A549 (cell line): Measurements from ENCODE around the gene CCP110. TPM values are rescaled to one million over a fixed set of nuclear protein-coding genes. Genes with fewer than 3 reads are reported as not detected.

Experiments used
- ATAC-seq, 2 experiments: fragments of 200-7000 bp in 1 of 2; fragments of >200 bp in 1 of 2; cut with Nextera tagmentation in 1 of 2; cut with Tn5 transposase in 1 of 2; 3 replicates each; pipeline versions ENCODE4 v1.8.0 to v1.9.1; 2018 to 2020; ENCODE audit warnings: mild to moderate bottlenecking in 1 of 2, moderate library complexity in 1 of 2
- CTCF ChIA-PET: fragments of 300-600 bp; sonication (Branson Sonifier 250); formaldehyde crosslinking; extraction: SDS; loops from one replicate; lab custom pipeline; 2021; ENCODE audit warnings: antibody characterized with exemption, inconsistent platforms; lab: Yijun Ruan, JAX
- POLR2A ChIA-PET: fragments of 350-600 bp; formaldehyde crosslinking; extraction: SDS; loops from one replicate; lab custom pipeline; 2021; ENCODE audit warnings: antibody characterized with exemption, inconsistent platforms; lab: Yijun Ruan, JAX
- DNase-seq, 2 experiments: peaks; one replicate each; pipeline versions ENCODE4 v3.0.0 to v3.0.0-alpha.2; 2011 to 2016; ENCODE audit warnings: low read depth in 1 of 2, low spot score in 1 of 2
- FAIRE-seq: peaks from 2 replicates; lab custom pipeline; 2011; peaks lifted over from hg19 to GRCh38; lab: Jason Lieb, UNC
- H3K27ac ChIP-seq, 2 experiments: fragments of >200 bp; sonication (Bioruptor Twin); formaldehyde crosslinking; 3 replicates each; pipeline ENCODE4 v1.5.1; 2016 to 2017
- H3K4me1 ChIP-seq: fragments of >200 bp; sonication (Bioruptor Twin); formaldehyde crosslinking; 3 replicates; pipeline ENCODE4 v1.6.1; 2016
- H3K4me2 ChIP-seq: fragments of >200 bp; sonication (Bioruptor Twin); formaldehyde crosslinking; 3 replicates; pipeline ENCODE4 v1.6.1; 2016
- H3K4me3 ChIP-seq: fragments of >200 bp; sonication (Bioruptor Twin); formaldehyde crosslinking; 3 replicates; pipeline ENCODE4 v1.5.1; 2016
- H3K9me3 ChIP-seq: fragments of >200 bp; sonication (Bioruptor Twin); formaldehyde crosslinking; 3 replicates; pipeline ENCODE4 v1.6.1; 2016
- ATOH8 ChIP-seq: fragments of 250-450 bp; sonication (Bioruptor Pico); IDR thresholded peaks from 2 replicates; pipeline ENCODE4 v1.5.0; 2020; ENCODE audit warnings: low read depth, mild to moderate bottlenecking, moderate library complexity
- BCL3 ChIP-seq: fragments of >200 bp; sonication (Bioruptor Twin); formaldehyde crosslinking; IDR thresholded peaks from 3 replicates; pipeline ENCODE4 v1.6.1; 2016
- CHD2 ChIP-seq: fragments of 150-350 bp; IDR thresholded peaks from 2 replicates; pipeline ENCODE4 v1.6.1; 2014; ENCODE audit warnings: low read length; ENCODE audit not compliant: partially characterized antibody
- EHF ChIP-seq: fragments of 250-450 bp; sonication (Bioruptor Pico); IDR thresholded peaks from 2 replicates; pipeline ENCODE4 v1.5.0; 2020; ENCODE audit warnings: mild to moderate bottlenecking
- EP300 ChIP-seq, 2 experiments: fragments of >200 bp; sonication (Bioruptor Twin); formaldehyde crosslinking; IDR thresholded peaks; 2 replicates in 1 of 2; 3 replicates in 1 of 2; pipeline ENCODE4 v1.6.1; 2016 to 2017
- FOSL2 ChIP-seq, 2 experiments: fragments of 450-650 bp in 1 of 2; fragments of >200 bp in 1 of 2; sonication (Bioruptor Twin) in 1 of 2; formaldehyde crosslinking; IDR thresholded peaks; 2 replicates each; pipeline versions ENCODE4 v1.5.0 to v1.6.1; 2016 to 2020; ENCODE audit warnings: mild to moderate bottlenecking in 1 of 2, moderate library complexity in 1 of 2
- GATA3 ChIP-seq: IDR thresholded peaks from 2 replicates; pipeline ENCODE4 v1.6.1; 2012; ENCODE audit warnings: borderline replicate concordance
- HDAC2 ChIP-seq: fragments of 200-600 bp; sonication (generic); IDR thresholded peaks from 2 replicates; pipeline ENCODE4 v1.6.1; 2016
- HEYL ChIP-seq: fragments of 250-450 bp; sonication (Bioruptor Pico); IDR thresholded peaks from 2 replicates; pipeline ENCODE4 v1.8.0; 2021; ENCODE audit warnings: mild to moderate bottlenecking, moderate library complexity
- HOXA7 ChIP-seq: fragments of 250-450 bp; sonication (Bioruptor Pico); IDR thresholded peaks from 2 replicates; pipeline ENCODE4 v1.5.0; 2020; ENCODE audit warnings: mild to moderate bottlenecking, moderate library complexity
- HOXB13 ChIP-seq: fragments of 250-450 bp; sonication (Bioruptor Pico); IDR thresholded peaks from 2 replicates; pipeline ENCODE4 v1.5.0; 2020; ENCODE audit warnings: low read depth, mild to moderate bottlenecking, moderate library complexity
- JUN ChIP-seq, 2 experiments: fragments of >200 bp; sonication (Bioruptor Twin); formaldehyde crosslinking; IDR thresholded peaks; 2 replicates in 1 of 2; 3 replicates in 1 of 2; pipeline ENCODE4 v1.6.1; 2016 to 2017
- KDM1A ChIP-seq: fragments of 200-600 bp; sonication (generic); IDR thresholded peaks from 2 replicates; pipeline ENCODE4 v1.6.1; 2016; ENCODE audit warnings: low read depth, mild to moderate bottlenecking
- MAZ ChIP-seq: fragments of 150-350 bp; IDR thresholded peaks from 2 replicates; pipeline ENCODE4 v1.6.1; 2014; ENCODE audit warnings: antibody characterized with exemption, low read depth, low read length, borderline replicate concordance
- NPAS2 ChIP-seq: fragments of 250-450 bp; sonication (Bioruptor Pico); IDR thresholded peaks from 2 replicates; pipeline ENCODE4 v1.8.0; 2022; ENCODE audit warnings: mild to moderate bottlenecking, moderate library complexity, borderline replicate concordance
- PBX3 ChIP-seq: IDR thresholded peaks from 2 replicates; pipeline ENCODE4 v1.6.1; 2012
- RAD21 ChIP-seq, 2 experiments: fragments of >200 bp in 1 of 2; sonication (Bioruptor Twin) in 1 of 2; formaldehyde crosslinking in 1 of 2; IDR thresholded peaks in 1 of 2; conservative IDR thresholded peaks in 1 of 2; 2 replicates in 1 of 2; 3 replicates in 1 of 2; pipeline ENCODE4 v1.6.1; 2012 to 2018; ENCODE audit warnings: inconsistent platforms in 1 of 2
- REST ChIP-seq: fragments of 200-600 bp; sonication (generic); IDR thresholded peaks from 2 replicates; pipeline ENCODE4 v1.6.1; 2016; ENCODE audit warnings: antibody characterized with exemption, mild to moderate bottlenecking, moderate library complexity
- RFX5 ChIP-seq: fragments of 450-650 bp; IDR thresholded peaks from 2 replicates; pipeline ENCODE4 v1.7.1; 2014; ENCODE audit warnings: antibody characterized with exemption, mild to moderate bottlenecking, moderate library complexity
- TFCP2L1 ChIP-seq: fragments of 250-450 bp; sonication (Bioruptor Pico); IDR thresholded peaks from 2 replicates; pipeline ENCODE4 v1.5.0; 2021; ENCODE audit warnings: mild to moderate bottlenecking
- USF2 ChIP-seq: fragments of 450-650 bp; IDR thresholded peaks from 2 replicates; pipeline ENCODE4 v1.6.1; 2014; ENCODE audit warnings: antibody characterized with exemption
- ZC3H11A ChIP-seq: fragments of 450-650 bp; IDR thresholded peaks from 2 replicates; pipeline ENCODE4 v1.6.1; 2014; ENCODE audit warnings: antibody characterized with exemption, mild to moderate bottlenecking
- WGBS: methylation state at CpG from one replicate; pipeline ENCODE4 v1.1.6; 2017; ENCODE audit errors: missing lambda C conversion rate; 5-methylcytosine and 5-hydroxymethylcytosine counted together
- polyA plus RNA-seq, 4 experiments: library from polyadenylated mRNA; depleted of rRNA in 3 of 4; stranded (reverse); fragments of >200 nt; fragmentation: RNase III in 1 of 4; extraction: RNeasy Plus Mini Kit Qiagen cat#74134 plus additional on column Dnase treatment in 1 of 4; gene quantifications; 2 replicates in 3 of 4; 3 replicates in 1 of 4; pipeline ENCODE4 v1.2.3, GENCODE V29; 2011 to 2017

The CCP110 gene
- polyA plus RNA-seq, 2 of the 4 experiments (the other 2 are of a cell fraction), result 11.3 to 15.3 TPM

GRCh38 chr16:19485611-19486010 is 38.1 kb upstream of the CCP110 start:
- DNase-seq (no peak), ATAC-seq (no peak), FAIRE-seq (no peak)
- ChIA-PET CTCF (interaction anchor here (0.6 to 1.0 kb wide), 2 partner anchors 97 to 340 kb away, joined by 3 read pairs; no protein-coding TSS in a partner anchor), POLR2A (no interaction called here)
- Histone ChIP-seq H3K4me1 (peaks cover 13% of the 10 kb centered on the region), H3K9me3 (peaks cover 4% of the 10 kb centered on the region; the same call in 1 of the 3 replicates), H3K4me2 (no peak overlapping the region), H3K27ac (no peak overlapping the region), H3K4me3 (no peak overlapping the region)
- WGBS, result 94% methylated on average over 5 of the region's 5 CpGs
- TF ChIP-seq EP300 (IDR thresholded peaks at IDR 0.05) (no peak), EHF (no peak), MAZ (no peak), HDAC2 (no peak), CHD2 (no peak), RFX5 (no peak), HEYL (CRISPR knock-in tag) (no peak), RAD21 (conservative IDR thresholded peaks at IDR 0.05 in 1 of 2, IDR thresholded peaks at IDR 0.05 in 1 of 2) (no peak), ZC3H11A (no peak), FOSL2 (IDR thresholded peaks at IDR 0.05) (no peak), FOSL2 (CRISPR knock-in tag; IDR thresholded peaks at IDR 0.05) (no peak), NPAS2 (CRISPR knock-in tag) (no peak), BCL3 (no peak), ATOH8 (CRISPR knock-in tag) (no peak), HOXB13 (CRISPR knock-in tag) (no peak), TFCP2L1 (CRISPR knock-in tag) (no peak), REST (no peak)

- POLR2A ChIA-PET, result no interaction called here
- H3K4me3 ChIP-seq, result no peak overlapping the region
- H3K27ac ChIP-seq, result no peak overlapping the region
- DNase-seq (no peak), ATAC-seq (no peak), FAIRE-seq (no peak)
- H3K4me1 ChIP-seq, result peaks cover 8% of the 10 kb centered on the region
- WGBS, result 89% methylated on average over 4 of the region's 4 CpGs
- CTCF ChIA-PET, result interaction anchor here (0.6 to 1.0 kb wide), 2 partner anchors 97 to 341 kb away, joined by 3 read pairs; no protein-coding TSS in a partner anchor
- peaks cover 4% of the 10 kb centered on the region; the same call in 1 of the 3 replicates for H3K9me3 ChIP-seq
- TF ChIP-seq FOSL2 (IDR thresholded peaks at IDR 0.05), result no peak
- no peak for TF ChIP-seq FOSL2 (CRISPR knock-in tag; IDR thresholded peaks at IDR 0.05)
- no peak for TF ChIP-seq NPAS2 (CRISPR knock-in tag)
- TF ChIP-seq KDM1A, result no peak
- no peak for TF ChIP-seq USF2
- TF ChIP-seq RFX5, result no peak
- TF ChIP-seq JUN (IDR thresholded peaks at IDR 0.05), result no peak
- TF ChIP-seq GATA3, result no peak
- TF ChIP-seq PBX3, result no peak
- TF ChIP-seq HOXA7 (CRISPR knock-in tag), result no peak
- no peak overlapping the region for H3K4me2 ChIP-seq
Measured at GRCh38 chr16:19486051-19486450, 37.7 kb upstream of the CCP110 start.
